Stimulated activated CD4-positive, alpha-beta T cell treated with anti-CD3 and anti-CD28 coated beads, TNF-alpha, amount 100 ng/mL, for 4 hours (primary cell): Measurements from ENCODE around the gene TARDBP.
A peak's percentile ranks its signal among the peaks of the same experiment; 100 is the strongest.
"Not testable (repeated sequence)": the region's sequence is repeated elsewhere in the genome, so short reads cannot be mapped to it uniquely, and the experiment has no call there.

ENCODE experiments used
- DNase-seq, 3 experiments: peaks; one replicate each; pipeline ENCODE4 v3.0.0-alpha.2; 2020; ENCODE audit warnings: low read depth in 3 of 3

Gene TARDBP

GRCh38 chr1:10992864-10993263, 19.6 kb upstream of the TARDBP start:
- DNase-seq, result no peak

- no peak for DNase-seq
These were observed 16.4 kb upstream of the TARDBP start for GRCh38 chr1:10996100-10996499.

GRCh38 chr1:11000526-11000925, 11.9 kb upstream of the TARDBP start:
- DNase-seq, result no peak

- DNase-seq, result no peak
These were observed 692 bp downstream of the TARDBP start for GRCh38 chr1:11013160-11013531.

GRCh38 chr1:11019358-11019757, 6.9 kb downstream of the TARDBP start:
- DNase-seq, result not testable (repeated sequence)

GRCh38 chr1:11019971-11020370, 7.5 kb downstream of the TARDBP start:
- DNase-seq, result no peak

GRCh38 chr1:11023201-11023600, 10.7 kb downstream of the TARDBP start:
- no peak for DNase-seq

- DNase-seq, result no peak
These were observed 11.9 kb downstream of the TARDBP start for GRCh38 chr1:11024154-11024873.

- no peak for DNase-seq
These were observed 12.4 kb downstream of the TARDBP start for GRCh38 chr1:11024874-11025203.

GRCh38 chr1:11025618-11026017, 13.2 kb downstream of the TARDBP start:
- DNase-seq, result no peak

GRCh38 chr1:11026052-11026451, 13.6 kb downstream of the TARDBP start:
- no peak for DNase-seq

- no peak for DNase-seq
These were observed 14.4 kb downstream of the TARDBP start for GRCh38 chr1:11026903-11027302.

GRCh38 chr1:11027316-11027715, 14.9 kb downstream of the TARDBP start:
- no peak for DNase-seq

GRCh38 chr1:11028018-11028417, 15.6 kb downstream of the TARDBP start:
- DNase-seq, result no peak

GRCh38 chr1:11030865-11031264, 18.4 kb downstream of the TARDBP start:
- DNase-seq, result no peak

- no peak for DNase-seq
These were observed 19.3 kb downstream of the TARDBP start for GRCh38 chr1:11031624-11032262.

GRCh38 chr1:11037019-11037739, 24.7 kb downstream of the TARDBP start:
- not testable (repeated sequence) for DNase-seq

- peak; percentile 72 to 85 (median 81) for DNase-seq
These were observed 25.3 kb downstream of the TARDBP start for GRCh38 chr1:11037740-11038182.

GRCh38 chr1:11039351-11040104, 27.1 kb downstream of the TARDBP start:
- DNase-seq, result no peak

GRCh38 chr1:11040105-11040429, 27.6 kb downstream of the TARDBP start:
- not testable (repeated sequence) for DNase-seq

GRCh38 chr1:11041048-11041447, 28.6 kb downstream of the TARDBP start:
- no peak for DNase-seq

- DNase-seq, result no peak
These were observed 29.6 kb downstream of the TARDBP start for GRCh38 chr1:11042065-11042464.
